HFF-Myc (cell line): ENCODE data around the gene KPNA3.

Experiments
- DNase-seq: peaks from one replicate; pipeline ENCODE4 v3.0.0-alpha.2; 2011; ENCODE audit warnings: low read depth; ENCODE audit errors: extremely low read depth
- H3K4me3 ChIP-seq: replicated peaks from 2 replicates; pipeline ENCODE4 v1.5.1; 2011; ENCODE audit warnings: low read depth, mild to moderate bottlenecking, control low read depth, low read length
- CTCF ChIP-seq: IDR thresholded peaks from 2 replicates; pipeline ENCODE4 v1.5.1; 2012; ENCODE audit warnings: mild to moderate bottlenecking, low read depth, low read length, control low read depth; ENCODE audit errors: missing control alignments

KPNA3 gene

DNA sequence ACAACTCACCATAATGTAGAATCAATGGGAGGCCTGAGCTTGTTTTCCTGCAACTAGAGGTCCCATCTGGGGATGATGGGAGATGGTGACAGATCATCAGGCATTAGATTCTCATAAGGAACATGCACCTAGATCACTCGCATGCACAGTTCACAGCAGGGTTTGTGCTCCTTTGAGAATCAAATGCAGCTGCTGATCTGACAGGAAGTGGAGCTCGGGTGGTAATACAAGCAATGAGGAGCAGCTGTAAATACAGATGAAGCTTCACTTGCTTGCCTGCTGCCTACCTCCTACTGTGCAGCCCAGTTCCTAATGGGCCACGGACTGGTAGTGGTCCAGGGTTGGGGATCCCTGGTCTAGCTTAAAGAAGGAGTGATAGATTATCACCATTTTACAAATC, 33.0 kb downstream of the KPNA3 start:
- no peak for TF ChIP-seq CTCF
- no peak overlapping the region for H3K4me3 ChIP-seq
- DNase-seq: peak; percentile 20

- TF ChIP-seq CTCF: no peak
- no peak for DNase-seq
Measured at GRCh38 chr13:49756263-49756662, 36.2 kb downstream of the KPNA3 start.

DNA sequence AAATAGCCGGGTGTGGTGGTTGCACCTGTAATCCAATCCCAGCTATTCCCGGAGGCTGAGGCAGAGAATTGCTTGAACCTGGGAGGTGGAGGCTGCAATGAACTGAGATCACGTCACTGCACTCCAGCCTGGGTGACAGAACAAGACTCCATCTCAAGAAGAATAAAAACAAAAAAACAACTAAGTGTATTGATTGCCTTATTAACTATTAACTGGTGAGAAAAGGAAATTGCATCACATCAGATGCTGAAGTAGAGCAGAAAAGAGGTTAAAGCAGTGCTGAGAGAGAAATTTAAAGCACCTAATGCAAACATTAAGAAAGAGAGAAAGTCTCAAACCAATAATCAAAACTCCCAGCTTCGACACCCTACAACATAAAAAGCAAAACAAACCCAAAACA, 38.3 kb downstream of the KPNA3 start:
- DNase-seq: no peak
- TF ChIP-seq CTCF: no peak
- no peak overlapping the region for H3K4me3 ChIP-seq

More at GRCh38 chr13:49756263-49756662, 36.2 kb downstream of the KPNA3 start:
- no peak overlapping the region for H3K4me3 ChIP-seq

- no peak for TF ChIP-seq CTCF
- no peak for DNase-seq
- H3K4me3 ChIP-seq: no peak overlapping the region
Measured at GRCh38 chr13:49749848-49750247, 42.6 kb downstream of the KPNA3 start.

GRCh38 chr13:49746111-49746510, 46.4 kb downstream of the KPNA3 start:
- no peak for DNase-seq
- no peak for TF ChIP-seq CTCF
- H3K4me3 ChIP-seq: no peak overlapping the region

- H3K4me3 ChIP-seq: no peak overlapping the region
- TF ChIP-seq CTCF: no peak
- no peak for DNase-seq
Measured at GRCh38 chr13:49740870-49741269, 51.6 kb downstream of the KPNA3 start.

- no peak for DNase-seq
- TF ChIP-seq CTCF: no peak
- no peak overlapping the region for H3K4me3 ChIP-seq
Measured at GRCh38 chr13:49739498-49740187, 52.8 kb downstream of the KPNA3 start.
